BE2C (cell line): ENCODE results near the gene NAGS.

Experiments used
- DNase-seq: peaks from one replicate; pipeline ENCODE4 v3.0.0-alpha.2; 2020
- H3K27me3 ChIP-seq: fragments of 250-450 bp; sonication (Bioruptor Pico); 2 replicates; pipeline ENCODE4 v1.5.1; 2020; ENCODE audit warnings: mild to moderate bottlenecking
- H3K36me3 ChIP-seq: fragments of 250-450 bp; sonication (Bioruptor Pico); 2 replicates; pipeline ENCODE4 v1.5.1; 2020; ENCODE audit warnings: mild to moderate bottlenecking
- H3K4me1 ChIP-seq: fragments of 250-450 bp; sonication (Bioruptor Pico); 2 replicates; pipeline ENCODE4 v1.5.1; 2020
- H3K4me3 ChIP-seq: 2 replicates; pipeline ENCODE4 v1.5.1; 2011; ENCODE audit warnings: low read depth, low read length
- H3K9me3 ChIP-seq: fragments of 250-450 bp; sonication (Bioruptor Pico); 2 replicates; pipeline ENCODE4 v1.5.1; 2020
- TF ChIP-seq, protein P1 (sequence below): IDR thresholded peaks from 2 replicates; pipeline ENCODE4 v1.5.1; 2012; ENCODE audit warnings: mild to moderate bottlenecking, low read depth, low read length

The NAGS gene

DNA sequence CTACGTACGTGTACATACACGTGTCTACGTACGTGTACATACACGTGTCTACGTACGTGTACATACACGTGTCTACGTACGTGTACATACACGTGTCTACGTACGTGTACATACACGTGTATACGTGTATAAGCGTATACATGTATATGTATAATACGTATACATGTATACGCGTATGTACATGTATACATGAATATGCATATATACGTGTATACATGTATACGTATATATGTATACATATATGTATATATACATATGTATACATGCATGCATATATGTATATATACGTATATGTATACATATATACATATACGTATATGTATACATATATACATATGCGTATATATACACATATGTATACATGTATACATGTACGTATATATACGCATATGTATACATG, 28.5 kb upstream of the NAGS start:
- TF ChIP-seq, protein P1, sequence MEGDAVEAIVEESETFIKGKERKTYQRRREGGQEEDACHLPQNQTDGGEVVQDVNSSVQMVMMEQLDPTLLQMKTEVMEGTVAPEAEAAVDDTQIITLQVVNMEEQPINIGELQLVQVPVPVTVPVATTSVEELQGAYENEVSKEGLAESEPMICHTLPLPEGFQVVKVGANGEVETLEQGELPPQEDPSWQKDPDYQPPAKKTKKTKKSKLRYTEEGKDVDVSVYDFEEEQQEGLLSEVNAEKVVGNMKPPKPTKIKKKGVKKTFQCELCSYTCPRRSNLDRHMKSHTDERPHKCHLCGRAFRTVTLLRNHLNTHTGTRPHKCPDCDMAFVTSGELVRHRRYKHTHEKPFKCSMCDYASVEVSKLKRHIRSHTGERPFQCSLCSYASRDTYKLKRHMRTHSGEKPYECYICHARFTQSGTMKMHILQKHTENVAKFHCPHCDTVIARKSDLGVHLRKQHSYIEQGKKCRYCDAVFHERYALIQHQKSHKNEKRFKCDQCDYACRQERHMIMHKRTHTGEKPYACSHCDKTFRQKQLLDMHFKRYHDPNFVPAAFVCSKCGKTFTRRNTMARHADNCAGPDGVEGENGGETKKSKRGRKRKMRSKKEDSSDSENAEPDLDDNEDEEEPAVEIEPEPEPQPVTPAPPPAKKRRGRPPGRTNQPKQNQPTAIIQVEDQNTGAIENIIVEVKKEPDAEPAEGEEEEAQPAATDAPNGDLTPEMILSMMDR, result no peak
- DNase-seq, result no peak
- Histone ChIP-seq H3K9me3 (no peaks in the 10 kb centered on the region), H3K4me1 (no peaks in the 10 kb centered on the region), H3K4me3 (no peak overlapping the region), H3K27me3 (no peaks in the 10 kb centered on the region), H3K36me3 (no peaks in the 10 kb centered on the region)

DNA sequence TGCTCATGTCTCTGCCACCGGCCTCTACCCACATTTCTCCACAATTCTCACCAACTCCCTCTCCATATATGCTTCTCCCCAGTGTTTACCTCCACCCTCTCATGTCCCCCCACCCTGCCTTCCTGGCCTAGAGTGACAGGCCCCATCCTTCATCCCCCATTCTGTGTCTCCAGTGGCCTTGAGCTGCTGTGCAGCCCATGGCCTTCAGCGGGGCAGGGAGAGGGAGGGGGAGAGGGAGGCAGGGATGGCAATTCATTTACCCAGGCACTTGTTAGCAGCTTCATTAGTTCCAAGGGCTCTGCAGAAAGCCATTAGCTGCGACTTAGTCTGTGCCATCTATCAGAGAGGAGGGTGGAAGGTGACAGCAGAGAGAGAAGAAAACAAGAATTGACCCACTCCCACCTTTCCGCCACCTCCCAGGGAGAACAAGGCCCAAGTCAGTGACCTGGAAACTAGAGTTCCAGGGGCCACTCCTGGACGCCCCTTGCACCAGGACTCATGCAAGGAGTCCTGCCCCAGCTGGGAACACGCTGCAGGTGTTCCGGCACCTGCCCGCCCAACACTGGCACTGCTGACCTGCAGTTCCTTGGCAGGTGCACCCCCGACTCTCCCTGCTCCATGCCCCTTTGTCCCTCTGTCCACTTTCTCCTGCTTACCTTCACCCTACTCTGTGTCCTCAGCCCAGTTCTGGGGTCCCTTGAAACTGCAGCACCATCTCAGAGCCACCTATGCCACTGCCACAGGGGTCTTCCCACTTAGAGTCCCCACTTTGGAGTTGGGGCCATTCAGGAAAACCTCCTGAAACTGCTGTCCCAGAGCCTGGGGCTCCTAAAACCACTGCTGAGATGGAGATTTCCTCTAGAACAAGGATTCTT, 27.2 kb upstream of the NAGS start:
- H3K4me3 ChIP-seq, result no peak overlapping the region
- TF ChIP-seq, protein P1, result no peak
- H3K9me3 ChIP-seq, result no peaks in the 10 kb centered on the region
- no peak for DNase-seq
- no peaks in the 10 kb centered on the region for H3K36me3 ChIP-seq
- no peaks in the 10 kb centered on the region for H3K4me1 ChIP-seq
- no peaks in the 10 kb centered on the region for H3K27me3 ChIP-seq

DNA sequence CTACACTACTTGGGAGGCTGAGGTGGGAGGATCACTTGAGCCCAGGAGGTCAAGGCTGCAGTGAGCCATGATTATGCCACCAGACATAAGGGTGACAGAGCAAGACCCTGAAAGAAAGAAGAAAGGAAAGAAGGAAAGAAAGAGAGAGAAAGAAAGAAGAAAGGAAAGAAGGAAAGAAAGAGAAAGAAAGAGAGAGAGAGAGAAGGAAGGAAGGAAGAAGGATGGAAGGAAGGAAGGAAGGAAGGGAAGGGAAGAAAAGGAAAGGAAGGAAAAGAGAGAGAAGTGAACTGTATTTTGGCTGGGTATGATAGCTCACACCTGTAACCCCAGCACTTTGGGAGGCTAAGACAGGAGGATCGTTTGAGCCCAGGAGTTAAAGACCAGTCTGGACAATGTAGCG, 26.3 kb upstream of the NAGS start:
- no peaks in the 10 kb centered on the region for H3K36me3 ChIP-seq
- H3K4me1 ChIP-seq, result no peaks in the 10 kb centered on the region
- no peaks in the 10 kb centered on the region for H3K27me3 ChIP-seq
- no peaks in the 10 kb centered on the region for H3K9me3 ChIP-seq
- no peak overlapping the region for H3K4me3 ChIP-seq
- DNase-seq, result no peak
- TF ChIP-seq, protein P1, result no peak

DNA sequence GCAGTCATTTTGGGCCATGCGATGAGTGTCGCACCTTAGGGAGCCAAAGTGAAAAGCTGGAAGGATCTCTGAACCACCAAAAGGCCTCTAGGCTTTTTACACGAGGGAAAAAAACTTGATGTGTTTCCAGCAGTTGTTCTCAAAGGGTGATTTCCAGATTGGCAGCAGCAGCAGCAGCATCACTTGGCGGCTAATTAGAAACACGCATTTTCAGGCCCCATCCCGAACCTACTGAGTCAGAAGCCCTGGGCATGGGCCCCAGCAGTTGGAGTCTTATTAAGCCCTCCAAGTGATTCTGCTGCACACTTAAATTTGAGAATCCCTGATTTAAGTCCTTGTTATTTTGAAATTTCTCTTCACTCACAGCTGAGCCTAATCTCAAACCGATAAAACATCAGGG, 25.4 kb upstream of the NAGS start:
- Histone ChIP-seq H3K9me3 (no peaks in the 10 kb centered on the region), H3K4me3 (no peak overlapping the region), H3K4me1 (no peaks in the 10 kb centered on the region), H3K27me3 (no peaks in the 10 kb centered on the region), H3K36me3 (no peaks in the 10 kb centered on the region)
- TF ChIP-seq, protein P1, result no peak
- DNase-seq, result no peak

DNA sequence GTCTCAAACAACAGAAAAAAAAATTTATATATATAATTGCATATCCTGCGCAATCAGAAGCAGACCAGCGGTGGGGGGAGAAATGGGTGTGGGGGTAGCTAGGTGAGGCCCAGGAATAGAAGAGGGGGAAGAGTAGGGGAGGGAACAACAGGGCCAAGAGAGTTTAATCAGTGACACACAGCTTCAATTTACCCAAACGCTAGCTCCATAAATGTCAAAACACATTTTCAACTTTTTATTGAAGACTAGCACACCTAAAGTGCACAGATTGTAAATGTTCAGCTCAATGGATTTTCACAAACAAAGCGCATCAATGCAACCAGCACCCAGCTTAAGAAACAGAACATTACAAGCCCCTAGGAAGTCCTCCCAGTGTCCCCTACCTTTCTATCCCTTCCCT, 24.8 kb upstream of the NAGS start:
- no peaks in the 10 kb centered on the region for H3K27me3 ChIP-seq
- no peaks in the 10 kb centered on the region for H3K9me3 ChIP-seq
- H3K4me1 ChIP-seq, result no peaks in the 10 kb centered on the region
- DNase-seq, result no peak
- H3K36me3 ChIP-seq, result no peaks in the 10 kb centered on the region
- no peak overlapping the region for H3K4me3 ChIP-seq
- TF ChIP-seq, protein P1, result no peak

DNA sequence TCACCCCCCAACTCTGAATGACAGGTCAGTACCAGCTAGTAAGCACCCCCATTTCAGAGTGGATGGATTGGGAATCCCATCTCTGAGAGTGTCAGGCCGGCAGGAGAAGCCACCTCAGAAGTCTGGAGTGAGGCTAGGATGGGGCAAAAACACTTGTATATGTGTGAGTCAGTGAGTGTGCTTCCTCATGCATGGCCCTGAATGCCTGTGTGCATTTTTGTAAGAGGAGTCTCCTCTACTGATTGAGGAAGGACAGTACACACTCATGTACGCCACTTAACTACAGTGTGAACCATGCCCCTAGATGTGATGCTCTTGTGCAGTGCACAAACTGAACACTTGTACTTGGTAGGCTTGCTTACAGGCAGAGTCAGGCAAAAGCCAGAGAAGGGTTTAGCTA, 22.3 kb upstream of the NAGS start:
- TF ChIP-seq, protein P1, result no peak
- no peaks in the 10 kb centered on the region for H3K36me3 ChIP-seq
- DNase-seq, result no peak
- no peaks in the 10 kb centered on the region for H3K4me1 ChIP-seq
- H3K9me3 ChIP-seq, result no peaks in the 10 kb centered on the region
- H3K27me3 ChIP-seq, result no peaks in the 10 kb centered on the region
- no peak overlapping the region for H3K4me3 ChIP-seq
